ENCODE data around the gene STRIP2.

GRCh38 chr7:129503725-129504124 lies 69.5 kb downstream of the STRIP2 start:
- TF ChIP-seq ZNF70 (CRISPR knock-in tag; IDR thresholded peaks at IDR 0.05) (no peak), ZNF8 (CRISPR knock-in tag; IDR thresholded peaks at IDR 0.05) (no peak), CSDC2 (CRISPR knock-in tag; IDR thresholded peaks at IDR 0.05) (no peak), TSHZ2 (CRISPR knock-in tag; IDR thresholded peaks at IDR 0.05) (no peak), ZNF565 (CRISPR knock-in tag; conservative IDR thresholded peaks at IDR 0.05; ENCODE audit: low read depth) (no peak), CSRNP3 (CRISPR knock-in tag; IDR thresholded peaks at IDR 0.05) (no peak), ZFP3 (CRISPR knock-in tag; IDR thresholded peaks at IDR 0.05) (no peak), CREB5 (CRISPR knock-in tag; IDR thresholded peaks at IDR 0.05; ENCODE audit: low read depth) (no peak), ISL1 (CRISPR knock-in tag; IDR thresholded peaks at IDR 0.05) (no peak), PATZ1 (CRISPR knock-in tag; IDR thresholded peaks at IDR 0.05; ENCODE audit: borderline replicate concordance) (no peak), POU6F1 (CRISPR knock-in tag; IDR thresholded peaks at IDR 0.05; ENCODE audit: borderline replicate concordance, low read depth) (no peak), BACH2 (CRISPR knock-in tag; IDR thresholded peaks at IDR 0.05; ENCODE audit: borderline replicate concordance) (no peak), ZFP30 (CRISPR knock-in tag; IDR thresholded peaks at IDR 0.05) (no peak)
